Activated CD4-positive, alpha-beta T cell treated with anti-CD3 and anti-CD28 coated beads for 4 hours (primary cell): ENCODE measurements around the gene CHST13.

ENCODE experiments used
- DNase-seq, 2 donors: peaks; one replicate each; pipeline ENCODE4 v3.0.0-alpha.2; 2020

Gene CHST13

DNA sequence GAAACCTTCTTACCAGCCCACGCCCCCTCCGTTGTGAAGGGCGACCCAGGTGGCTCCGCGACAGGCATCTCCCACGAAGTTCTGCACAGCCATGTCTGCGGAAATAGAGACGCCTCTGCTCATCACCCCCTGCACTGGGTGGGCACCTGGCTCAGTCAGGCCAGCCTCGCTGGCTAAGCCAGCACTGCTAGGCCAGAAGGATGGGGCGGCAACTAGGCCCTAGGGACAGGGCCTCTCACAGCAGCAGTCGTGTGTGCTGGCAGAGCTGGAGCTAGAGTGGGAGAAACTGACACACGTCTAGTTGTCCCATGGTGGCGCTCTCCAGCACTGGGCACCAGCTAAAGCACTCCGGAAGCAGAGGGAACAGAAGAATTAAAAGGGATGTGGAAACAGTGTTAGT is 35.8 kb upstream of the CHST13 start:
- no peak for DNase-seq

DNA sequence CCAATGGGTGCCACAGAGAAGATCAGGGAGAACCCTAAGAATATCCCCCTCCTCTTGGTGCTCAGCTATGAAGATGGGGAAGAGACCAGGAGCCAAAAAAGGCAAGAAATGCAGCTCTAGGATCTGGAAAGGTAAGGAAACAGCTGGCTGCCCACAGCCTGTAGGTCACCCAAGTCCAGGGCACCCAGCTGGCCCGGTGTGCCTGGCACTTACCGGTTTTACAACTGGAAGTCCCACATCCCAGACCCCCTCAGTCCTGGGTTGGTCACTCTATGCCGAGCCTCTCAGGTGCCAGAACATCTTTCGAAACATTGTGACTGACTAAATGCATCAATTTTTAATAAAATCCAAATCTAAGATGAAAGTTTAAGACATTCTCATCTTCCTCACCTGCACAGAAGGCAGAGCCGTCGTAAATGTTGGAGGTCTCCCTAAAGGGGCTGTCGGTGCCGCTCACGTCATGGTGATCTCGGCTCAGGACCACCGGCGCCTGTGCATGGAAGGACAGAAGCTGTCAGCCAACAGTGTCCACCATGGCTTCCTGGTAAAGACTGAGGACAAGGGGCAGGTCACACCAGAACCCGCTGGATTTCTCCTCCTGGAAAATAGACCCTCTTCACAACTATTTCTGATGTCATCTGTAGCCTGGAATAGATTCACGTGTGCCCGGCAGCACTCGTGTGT is 34.9 kb upstream of the CHST13 start:
- DNase-seq: no peak

DNA sequence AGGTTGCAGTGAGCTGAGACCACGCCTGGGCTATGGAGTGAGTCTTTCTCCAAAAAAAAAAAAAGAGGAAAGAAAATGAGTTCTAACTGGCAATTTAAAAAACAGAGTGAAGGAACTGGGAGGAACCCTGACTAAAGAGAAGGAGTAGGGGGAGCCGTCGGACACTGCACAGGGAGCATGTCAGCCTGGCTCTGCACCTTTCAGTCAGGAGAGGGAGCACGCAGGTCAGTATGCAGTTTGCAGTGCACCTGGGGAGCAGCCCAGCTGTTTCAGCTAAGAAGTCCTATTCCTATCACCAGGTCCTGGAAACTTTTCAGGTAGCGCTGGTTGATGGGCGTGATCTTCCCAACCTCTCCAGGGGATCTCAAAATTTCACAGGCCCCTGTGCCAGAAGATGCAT is 33.3 kb upstream of the CHST13 start:
- no peak for DNase-seq

DNA sequence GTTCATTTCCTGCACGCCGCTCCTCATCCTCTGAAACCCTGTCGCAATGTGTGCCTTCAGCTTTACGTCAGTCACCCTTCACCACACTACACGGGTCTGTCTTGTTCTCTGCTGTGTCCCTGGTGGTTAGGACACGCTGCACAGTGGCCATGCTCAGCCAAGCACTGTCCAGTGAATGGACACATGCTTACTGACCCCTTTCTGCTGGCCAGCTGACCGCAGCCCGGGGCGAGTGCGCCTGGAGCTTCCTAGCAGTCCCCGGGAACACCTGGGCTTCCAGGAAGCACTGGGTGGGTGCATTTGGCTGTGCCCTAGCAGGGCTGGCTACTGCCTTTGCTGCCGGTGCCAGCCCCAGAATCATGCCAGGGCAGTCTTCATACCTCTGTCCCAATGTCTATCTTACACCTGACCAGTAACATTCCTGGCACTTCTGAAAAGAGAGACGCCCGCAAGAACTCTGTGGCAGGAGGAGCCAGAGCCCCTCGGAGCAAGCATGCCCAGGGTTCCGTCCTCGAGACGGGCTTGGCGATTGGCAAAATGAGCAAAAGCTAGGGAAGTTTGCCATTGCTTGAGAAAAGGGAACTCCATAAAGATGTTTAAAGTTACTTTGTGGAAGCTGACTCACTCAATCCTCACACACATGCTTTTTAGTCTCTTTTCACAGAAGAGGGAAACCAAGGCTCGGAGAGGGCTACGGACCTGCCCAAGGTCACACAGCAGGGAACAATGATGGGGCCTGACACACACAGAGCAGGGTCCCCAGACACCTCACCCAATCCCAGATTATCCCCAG is 32.5 kb upstream of the CHST13 start:
- DNase-seq: no peak

DNA sequence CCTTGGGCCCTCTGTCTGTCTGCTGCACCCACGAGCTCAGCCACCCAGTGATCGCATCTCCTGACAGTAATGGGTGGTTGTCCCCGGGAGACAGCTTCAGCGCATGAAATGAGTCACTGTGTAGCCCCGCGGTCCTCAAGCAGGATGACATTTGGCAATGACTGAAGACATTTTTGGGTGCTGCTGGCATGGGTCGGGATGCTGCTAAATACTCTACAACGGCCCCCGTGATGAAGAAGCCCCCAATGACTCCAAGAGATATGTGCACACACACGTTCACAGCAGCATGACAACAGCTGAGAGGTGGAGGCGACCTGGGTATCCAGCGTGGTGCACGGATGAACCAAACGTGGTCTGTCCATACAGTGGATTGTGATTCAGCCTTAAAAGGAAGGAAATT is 30.9 kb upstream of the CHST13 start:
- no peak for DNase-seq

DNA sequence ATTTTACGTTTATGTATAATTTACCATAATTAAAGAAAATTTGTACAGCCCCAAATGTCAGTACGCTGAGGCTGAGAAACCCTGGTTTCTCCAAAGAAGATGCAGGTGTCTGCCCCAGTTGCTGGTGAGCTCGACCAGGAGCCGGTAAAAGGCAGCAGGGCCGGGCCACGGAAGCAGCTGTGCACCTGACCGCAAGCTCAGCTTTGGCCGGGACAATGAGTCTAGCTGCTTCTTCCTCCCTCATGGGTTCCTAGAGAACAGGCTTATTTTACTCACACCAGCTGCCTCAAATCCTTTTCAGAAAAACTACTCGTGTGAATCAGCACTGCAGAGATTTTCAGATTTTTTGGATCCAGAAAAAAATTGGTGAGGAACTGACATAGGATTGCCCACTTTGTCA is 30.2 kb upstream of the CHST13 start:
- DNase-seq: no peak

DNA sequence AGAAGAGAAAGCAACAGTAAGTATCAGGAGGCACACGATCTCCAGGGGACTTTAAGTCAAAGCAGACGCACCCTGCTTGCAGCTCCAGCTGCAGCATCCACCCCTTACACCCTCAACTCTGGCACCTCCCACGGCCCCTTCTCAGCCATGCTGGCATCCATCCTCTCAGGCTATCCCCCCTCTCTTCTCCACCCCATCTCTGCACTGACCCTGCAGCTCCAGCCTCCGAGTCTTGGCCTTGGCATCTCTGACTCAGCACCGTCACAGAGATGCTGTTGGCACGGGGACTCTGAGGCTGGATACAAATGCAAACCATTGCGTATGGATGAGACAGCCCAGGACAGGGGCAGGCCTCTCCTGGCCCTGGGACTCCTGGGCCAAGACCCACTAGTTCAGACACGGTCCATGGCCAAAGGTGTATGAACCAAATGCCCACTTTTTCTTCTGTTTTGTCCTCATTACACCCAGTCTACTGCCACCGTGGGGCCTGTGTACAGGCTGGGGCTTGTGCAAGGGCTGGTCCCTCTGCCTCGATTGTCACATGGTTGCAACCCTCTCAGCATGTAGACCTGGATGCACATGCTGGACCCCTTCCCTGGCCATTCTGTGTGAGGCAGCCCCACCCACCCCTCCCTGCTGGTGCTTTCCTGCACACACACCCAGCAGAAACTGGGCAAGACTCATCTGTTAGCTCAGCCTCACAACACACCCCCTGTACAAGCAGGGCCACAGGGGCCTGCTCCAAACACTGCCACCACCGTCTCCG is 29.6 kb upstream of the CHST13 start:
- no peak for DNase-seq

DNA sequence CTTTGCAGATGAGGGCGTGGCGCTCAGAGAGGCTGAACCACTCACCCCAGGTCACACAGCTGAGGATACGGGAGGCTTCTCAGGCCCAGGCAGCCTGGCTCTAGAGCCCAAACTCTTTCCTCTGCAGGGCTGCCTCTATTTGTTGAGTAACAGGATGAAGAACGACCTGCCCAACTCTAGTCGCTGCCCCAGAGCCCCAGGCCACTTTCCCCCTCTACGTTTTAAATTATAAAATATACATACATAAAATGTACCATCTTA is 29.1 kb upstream of the CHST13 start:
- no peak for DNase-seq

DNA sequence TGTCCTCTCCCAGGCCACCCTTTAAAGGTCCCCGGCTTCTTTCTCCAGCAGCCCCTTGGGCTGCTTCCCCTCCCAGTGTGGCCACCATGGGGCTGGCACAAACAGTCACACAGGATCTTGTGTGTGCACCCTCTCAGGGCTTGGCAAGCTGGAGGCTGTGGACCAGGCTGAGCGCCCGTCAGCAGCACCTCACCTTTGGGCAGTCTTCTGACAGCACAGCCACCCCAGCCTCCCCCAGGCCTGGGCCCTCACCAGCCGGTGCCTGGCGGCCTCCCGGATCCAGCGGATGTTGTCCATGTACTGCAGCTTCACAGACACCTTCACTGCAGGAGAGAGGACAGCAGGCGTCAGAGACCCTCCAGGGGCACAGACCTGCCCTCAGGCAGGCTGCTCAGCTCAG is 28.2 kb upstream of the CHST13 start:
- no peak for DNase-seq

DNA sequence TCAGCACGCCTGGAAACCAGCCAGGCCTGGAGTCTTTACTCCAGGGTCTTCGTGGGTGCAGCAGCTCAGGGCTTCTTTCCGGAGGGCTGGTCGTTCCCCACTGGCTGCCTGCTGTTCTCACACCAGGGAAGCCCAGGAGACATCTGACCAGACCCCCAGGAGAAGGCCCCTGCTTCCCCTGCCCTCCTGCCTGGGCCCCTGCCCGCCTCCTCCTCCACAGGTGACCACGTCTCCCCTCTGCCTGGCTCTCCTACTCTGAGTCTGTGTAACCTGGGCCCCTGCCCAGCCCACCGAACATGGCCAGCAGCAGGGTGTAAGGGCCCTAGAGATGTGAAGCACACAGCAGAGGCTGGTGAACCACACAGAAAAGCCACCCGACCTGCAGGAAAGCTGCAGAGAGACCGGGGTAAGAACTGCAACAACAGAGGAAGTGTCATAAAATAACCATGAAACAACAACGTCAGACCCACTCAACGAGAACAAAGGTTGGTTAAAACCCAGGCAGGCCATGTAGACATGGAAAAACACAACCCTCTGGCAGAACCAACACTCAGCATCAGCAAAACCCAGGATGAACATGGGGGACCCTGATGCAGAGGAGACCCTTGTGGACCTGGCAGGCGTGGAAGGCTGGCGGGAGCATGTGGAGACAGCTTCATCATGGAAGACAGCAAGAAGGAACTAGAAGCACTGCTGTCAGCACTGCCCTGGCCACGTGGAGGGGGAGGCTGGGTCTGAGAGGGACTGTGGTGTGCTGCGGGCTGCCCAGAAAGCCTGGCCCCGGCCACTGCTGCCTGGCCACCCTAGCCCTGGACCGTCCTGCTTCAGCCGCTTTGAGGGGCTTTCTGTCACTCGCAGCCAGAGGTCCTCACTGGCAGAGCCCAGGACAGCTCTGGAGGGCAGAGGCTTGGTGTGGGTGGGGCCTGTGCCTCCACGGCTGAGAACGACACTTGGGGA is 26.8 kb upstream of the CHST13 start:
- DNase-seq: no peak

DNA sequence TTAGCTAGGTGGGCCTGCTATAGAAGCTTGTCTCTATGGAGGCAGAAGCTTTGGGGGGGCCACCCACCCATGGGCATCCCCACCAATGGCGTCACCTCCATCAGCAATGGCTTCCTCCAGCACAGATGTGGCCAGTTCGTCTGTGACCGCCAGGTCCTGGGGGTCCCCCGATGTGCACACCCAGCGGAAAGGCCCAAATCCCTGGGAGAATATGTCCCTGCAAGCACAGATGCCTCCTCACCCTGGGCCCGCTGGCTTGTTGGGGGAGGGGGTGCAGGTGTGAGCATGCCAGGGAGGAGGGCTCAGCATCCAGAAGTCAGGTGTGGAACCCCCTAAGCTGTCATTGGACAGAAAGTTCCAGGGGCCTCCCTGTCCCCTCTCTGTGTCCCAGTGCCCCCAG is 26.0 kb upstream of the CHST13 start:
- DNase-seq: no peak

DNA sequence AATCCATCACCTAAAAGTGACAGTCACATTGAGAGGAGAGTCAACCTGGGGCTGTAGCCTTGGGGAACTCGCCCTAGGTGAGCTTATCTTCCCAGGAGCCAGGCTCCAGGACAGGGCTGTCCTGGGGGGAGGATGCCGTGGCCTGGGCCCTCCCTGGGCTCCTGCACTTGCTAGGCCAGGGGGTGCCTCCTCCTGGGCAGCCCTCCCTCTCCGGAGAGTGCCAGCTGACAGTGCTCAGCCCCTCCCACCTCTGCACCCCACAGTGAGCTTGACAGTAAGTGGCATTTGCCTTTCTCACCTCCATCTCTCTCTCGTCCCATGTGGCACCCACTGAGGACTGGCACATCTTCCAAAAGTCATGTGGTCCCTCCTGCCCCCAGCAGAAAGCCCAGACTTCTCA is 25.5 kb upstream of the CHST13 start:
- DNase-seq: no peak

DNA sequence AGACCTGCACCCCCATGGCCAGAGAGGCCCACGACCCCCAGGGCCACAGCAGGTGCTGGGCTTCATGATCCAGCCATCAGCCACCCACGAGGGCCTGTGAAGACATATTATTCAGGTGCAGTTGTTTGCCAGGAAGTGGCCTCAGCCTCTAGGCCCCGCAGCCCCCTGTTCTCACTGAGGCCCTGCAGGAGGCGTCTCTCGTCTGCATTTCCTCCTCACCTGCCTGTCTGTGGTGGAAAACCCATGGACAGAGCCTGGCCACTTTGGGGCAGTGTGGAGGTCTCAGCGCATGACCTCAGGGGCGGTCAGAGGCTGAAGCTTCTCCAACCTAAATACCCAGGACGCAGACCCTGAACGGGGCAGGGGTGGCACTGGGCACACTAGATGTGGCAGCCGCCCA is 25.0 kb upstream of the CHST13 start:
- DNase-seq: no peak

DNA sequence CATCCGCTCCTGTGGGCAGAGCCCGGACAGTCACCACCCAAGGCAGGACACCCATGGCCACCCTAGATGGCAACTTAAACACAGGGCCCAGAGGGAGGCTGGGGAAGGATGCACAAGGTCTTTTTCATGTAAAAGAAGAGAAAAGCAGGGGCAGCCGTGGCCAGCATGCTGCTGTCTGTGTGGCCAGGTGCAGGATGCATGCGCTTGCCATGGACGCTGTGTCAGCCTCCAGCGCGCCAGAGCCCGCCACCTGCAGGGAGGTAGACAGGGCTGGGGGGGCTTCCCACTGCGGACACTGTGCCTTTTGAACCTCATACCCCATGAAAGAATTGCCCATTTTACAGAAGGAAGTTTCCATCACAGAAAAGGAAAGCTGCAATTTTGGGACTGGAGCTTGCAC is 24.6 kb upstream of the CHST13 start:
- DNase-seq: no peak

DNA sequence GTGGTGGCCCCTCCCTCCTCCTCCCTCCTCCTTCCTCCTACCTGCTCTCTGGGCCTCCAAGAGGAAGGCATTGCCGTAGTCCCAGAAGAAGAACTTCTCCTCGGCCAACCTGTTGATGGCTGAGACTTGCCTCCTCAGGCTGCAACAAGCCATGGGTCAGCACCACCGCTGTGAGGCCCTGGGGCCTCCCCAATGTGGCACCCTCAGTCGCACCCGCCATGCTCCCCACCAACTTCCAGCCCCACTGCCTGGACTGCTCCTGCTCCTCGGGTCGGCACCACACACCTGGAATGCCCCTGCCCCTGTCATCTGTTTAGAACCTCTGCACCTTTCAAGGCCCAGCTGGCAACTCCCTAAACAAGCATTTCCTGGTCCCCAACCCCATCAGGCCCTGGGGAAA is 23.9 kb upstream of the CHST13 start:
- DNase-seq: no peak

DNA sequence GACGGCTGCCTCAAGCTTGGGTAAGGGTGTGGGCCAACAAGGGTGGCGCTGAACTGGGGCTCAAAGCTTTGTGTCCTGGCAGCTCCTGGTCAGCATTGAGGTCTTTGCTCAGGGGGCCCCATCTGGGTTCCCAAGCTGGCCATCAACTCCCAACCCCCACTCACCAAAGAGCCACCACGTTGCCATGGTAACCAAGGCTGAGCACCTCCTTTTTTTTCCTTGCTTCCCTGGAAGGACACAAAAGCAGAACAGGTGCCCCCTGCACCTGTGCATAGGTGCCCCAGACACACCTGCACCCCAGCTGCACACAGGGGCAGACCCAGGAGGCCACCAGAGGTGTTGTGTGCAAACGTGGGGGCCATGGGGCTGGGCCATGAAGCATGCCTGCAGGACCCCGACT is 22.9 kb upstream of the CHST13 start:
- DNase-seq: no peak

DNA sequence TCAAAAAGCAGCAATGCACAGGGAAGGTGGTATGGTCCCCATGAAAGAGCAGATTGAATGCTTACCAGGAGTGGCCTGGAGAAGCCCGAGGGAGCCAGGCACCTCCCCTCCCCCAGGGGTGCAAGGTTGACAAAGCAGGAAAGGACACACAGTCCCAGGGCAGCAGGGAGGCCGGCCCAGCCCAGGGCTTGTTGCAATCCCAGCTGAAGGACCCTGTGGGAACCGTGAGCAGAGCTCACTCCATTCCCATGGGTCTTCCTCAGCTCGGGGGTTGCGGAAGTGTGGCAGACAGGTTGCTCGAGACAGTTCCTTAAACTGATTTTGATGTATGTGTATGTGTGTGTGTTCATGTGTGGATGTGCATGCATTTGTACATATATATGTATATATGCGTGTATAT is 22.2 kb upstream of the CHST13 start:
- DNase-seq: no peak

DNA sequence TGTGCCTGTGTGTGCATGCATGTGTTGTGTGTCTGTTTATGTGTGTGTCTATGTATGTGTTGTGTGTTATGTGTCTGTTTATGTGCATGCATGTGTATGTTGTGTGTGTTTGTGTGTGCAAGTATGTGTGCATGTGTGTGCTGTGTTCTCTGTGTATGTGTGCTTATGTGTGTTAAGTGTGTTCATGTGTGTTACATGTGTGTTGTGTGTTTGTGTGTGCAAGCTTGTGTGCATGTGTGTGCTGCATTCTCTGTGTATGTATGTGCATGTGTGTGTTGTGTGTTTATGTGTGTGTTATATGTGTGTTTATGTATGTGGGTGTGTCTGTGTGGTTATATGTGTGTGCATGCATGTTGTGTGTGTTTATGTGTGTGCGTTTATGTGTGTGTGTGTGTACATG is 21.3 kb upstream of the CHST13 start:
- no peak for DNase-seq

DNA sequence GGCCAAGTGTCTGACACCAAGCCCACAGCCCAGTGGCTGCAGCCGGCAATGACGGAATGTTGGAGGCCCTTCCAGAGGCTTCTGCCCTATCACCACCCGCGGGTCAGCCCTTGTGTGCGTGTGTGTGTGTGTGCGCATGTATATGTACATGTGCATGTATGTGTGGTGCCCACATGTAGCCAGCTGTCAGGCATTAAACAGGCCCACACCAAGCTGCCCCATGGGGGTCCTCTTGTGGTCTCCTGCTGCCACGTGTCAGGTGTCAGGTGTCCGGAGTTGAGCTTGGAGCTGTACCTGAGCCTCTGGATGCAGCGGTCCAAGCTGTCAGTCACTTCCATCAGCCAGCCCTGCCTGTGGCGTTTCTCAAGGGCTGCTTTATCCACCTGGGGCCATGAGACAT is 20.3 kb upstream of the CHST13 start:
- no peak for DNase-seq

DNA sequence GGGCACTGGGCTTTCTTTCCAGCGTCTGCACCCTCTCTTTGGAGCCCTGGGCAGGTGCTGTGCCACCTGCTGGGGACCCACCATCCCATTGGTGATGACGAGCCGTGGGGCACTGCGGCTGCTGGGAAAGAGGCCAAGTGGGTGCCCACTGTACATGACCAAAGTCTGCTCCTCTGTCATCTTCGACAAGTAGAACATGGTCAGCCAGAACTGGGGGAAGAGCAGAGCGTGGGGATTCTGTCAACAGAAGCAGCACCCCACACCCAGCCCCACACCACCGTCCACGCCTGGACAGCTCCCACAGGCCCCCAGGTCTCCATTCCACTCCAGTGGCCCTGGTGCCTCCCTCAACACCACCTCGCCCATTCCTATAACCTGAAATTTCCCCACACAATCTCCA is 16.1 kb upstream of the CHST13 start:
- DNase-seq: no peak

DNA sequence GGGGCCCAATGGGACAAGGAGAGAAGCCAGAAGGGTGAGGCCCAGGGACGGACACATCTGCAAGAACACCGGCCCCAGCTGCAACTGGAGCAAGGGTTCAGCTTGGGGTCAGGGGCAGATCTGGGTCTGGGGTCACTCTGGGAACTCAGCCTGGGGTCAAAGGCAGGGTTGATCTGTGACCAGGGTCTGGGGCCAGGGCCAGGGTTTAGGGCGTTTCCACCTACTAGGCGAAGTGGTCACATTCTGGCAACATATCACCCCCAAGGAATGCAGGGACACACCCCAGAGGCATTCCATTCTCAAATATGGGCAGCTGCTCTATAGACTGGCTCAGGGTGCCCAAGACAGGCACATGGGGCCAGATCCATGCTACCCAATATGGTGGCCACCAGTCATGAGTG is 15.4 kb upstream of the CHST13 start:
- DNase-seq: no peak

DNA sequence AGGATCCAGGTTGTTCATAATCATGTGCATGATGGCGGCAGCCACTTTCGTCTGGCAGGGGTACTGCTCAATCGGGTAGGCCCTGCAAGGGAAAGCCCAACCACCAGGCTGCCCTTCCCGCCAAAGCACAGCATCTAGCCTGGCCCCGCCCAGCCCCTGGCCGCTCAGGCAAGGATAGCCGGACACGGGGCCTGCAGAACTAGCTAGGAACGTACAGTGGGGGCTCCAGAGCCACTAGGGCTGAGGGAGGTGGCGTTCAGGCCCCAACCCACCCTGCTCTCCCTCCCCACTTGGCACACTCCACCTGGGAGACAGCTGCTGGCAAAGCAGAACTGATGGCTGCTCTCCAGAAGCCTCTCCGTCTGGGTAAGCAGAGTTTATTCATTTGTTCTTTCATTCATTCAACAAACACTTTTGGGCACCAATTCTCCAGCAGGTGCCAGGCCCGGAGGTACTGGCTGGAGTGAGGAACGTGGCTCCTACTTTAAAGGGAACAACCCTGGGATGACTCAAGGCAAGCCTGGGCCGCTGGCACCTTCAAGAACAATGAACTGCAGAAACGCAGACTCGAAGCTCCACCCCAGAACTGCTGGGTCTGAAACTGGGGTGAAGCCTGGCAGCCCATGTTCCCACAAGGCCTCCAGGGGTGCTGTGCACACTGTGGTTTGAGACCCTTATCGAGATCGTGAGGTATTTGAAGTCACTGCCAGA is 14.2 kb upstream of the CHST13 start:
- no peak for DNase-seq
